ENCODE results near the gene PAQR4.

The PAQR4 gene

GRCh38 chr16:2966043-2966807 lies 2.9 kb upstream of the PAQR4 start:
- no peak for TF ChIP-seq CTCF (IDR thresholded peaks at IDR 0.05; ENCODE audit: low read depth, low read length)
- no peak for DNase-seq (ENCODE audit: low read depth, low spot score)
- H3K4me3 ChIP-seq (ENCODE audit: low read depth, low read length), result no peak overlapping the region
- in situ Hi-C loops (cut with HindIII; ENCODE audit: low sequenced_read_pairs), result no loop called here

- in situ Hi-C loops (cut with HindIII; ENCODE audit: low sequenced_read_pairs), result no loop called here
- no peak overlapping the region for H3K4me3 ChIP-seq (ENCODE audit: low read depth, low read length)
- DNase-seq (ENCODE audit: low read depth, low spot score), result no peak
- TF ChIP-seq CTCF (IDR thresholded peaks at IDR 0.05; ENCODE audit: low read depth, low read length), result no peak
These were observed 2.3 kb upstream of the PAQR4 start for GRCh38 chr16:2966808-2967191.

GRCh38 chr16:2967211-2967631 lies 1.9 kb upstream of the PAQR4 start:
- in situ Hi-C loops (cut with HindIII; ENCODE audit: low sequenced_read_pairs), result no loop called here
- no peak for DNase-seq (ENCODE audit: low read depth, low spot score)
- no peak for TF ChIP-seq CTCF (IDR thresholded peaks at IDR 0.05; ENCODE audit: low read depth, low read length)
- H3K4me3 ChIP-seq (ENCODE audit: low read depth, low read length), result no peak overlapping the region

- H3K4me3 ChIP-seq (ENCODE audit: low read depth, low read length), result no peak overlapping the region
- no peak for DNase-seq (ENCODE audit: low read depth, low spot score)
- no peak for TF ChIP-seq CTCF (IDR thresholded peaks at IDR 0.05; ENCODE audit: low read depth, low read length)
- in situ Hi-C loops (cut with HindIII; ENCODE audit: low sequenced_read_pairs), result no loop called here
These were observed 1.4 kb upstream of the PAQR4 start for GRCh38 chr16:2967721-2968161.

- no peak overlapping the region for H3K4me3 ChIP-seq (ENCODE audit: low read depth, low read length)
- in situ Hi-C loops (cut with HindIII; ENCODE audit: low sequenced_read_pairs), result no loop called here
- no peak for DNase-seq (ENCODE audit: low read depth, low spot score)
- no peak for TF ChIP-seq CTCF (IDR thresholded peaks at IDR 0.05; ENCODE audit: low read depth, low read length)
These were observed 795 bp upstream of the PAQR4 start for GRCh38 chr16:2968368-2968737.

- peak; percentile 49 for TF ChIP-seq CTCF (IDR thresholded peaks at IDR 0.05; ENCODE audit: low read depth, low read length)
- in situ Hi-C loops (cut with HindIII; ENCODE audit: low sequenced_read_pairs), result no loop called here
- DNase-seq (ENCODE audit: low read depth, low spot score), result peak; percentile 33
- H3K4me3 ChIP-seq (ENCODE audit: low read depth, low read length), result peak overlapping the region; percentile 47
These were observed 685 bp downstream of the PAQR4 start for GRCh38 chr16:2969545-2970521.
